ENCODE data around the gene PFN3.

PFN3 gene

DNA sequence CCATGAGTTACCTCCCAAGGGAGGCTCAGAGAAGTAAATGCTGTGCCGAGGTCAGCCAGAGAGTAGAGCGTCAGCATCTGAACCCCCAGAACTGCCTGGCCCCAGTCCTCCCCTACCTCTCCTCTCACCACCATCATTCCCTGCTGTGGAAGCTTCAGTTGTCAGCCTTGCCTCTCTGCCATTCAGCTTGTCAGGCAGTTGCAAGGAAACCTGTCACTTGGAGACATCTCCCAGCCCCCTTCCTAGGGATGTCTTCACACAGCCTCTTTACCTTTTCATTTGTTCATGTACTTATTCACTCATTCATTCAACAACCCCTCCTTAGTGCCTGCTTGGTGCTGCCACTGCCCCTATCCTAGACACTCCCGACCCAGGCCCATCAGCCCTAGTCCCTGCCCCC lies 40.6 kb downstream of the PFN3 start:
- DNase-seq (ENCODE audit: low spot score): no peak

DNA sequence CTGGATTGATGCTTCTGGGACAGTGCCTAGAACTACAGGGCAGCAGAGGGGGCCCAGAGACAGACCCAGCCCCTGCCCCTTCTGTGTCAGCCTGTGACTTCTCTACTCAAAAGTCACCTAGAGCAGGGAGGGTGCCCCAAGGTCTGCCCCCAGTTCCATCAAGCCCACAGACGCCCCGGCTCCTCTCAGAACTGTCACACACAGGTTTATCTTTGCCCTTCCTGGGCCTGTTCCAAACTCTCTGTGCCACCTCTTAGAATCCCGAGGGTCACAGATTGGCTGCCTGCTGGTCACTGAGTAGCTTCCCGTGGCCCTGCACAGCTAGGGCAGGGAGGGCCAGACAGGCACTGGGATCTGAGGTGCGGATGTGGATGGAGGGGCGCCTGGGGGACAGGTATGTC lies 41.0 kb downstream of the PFN3 start:
- no peak for DNase-seq (ENCODE audit: low spot score)

DNA sequence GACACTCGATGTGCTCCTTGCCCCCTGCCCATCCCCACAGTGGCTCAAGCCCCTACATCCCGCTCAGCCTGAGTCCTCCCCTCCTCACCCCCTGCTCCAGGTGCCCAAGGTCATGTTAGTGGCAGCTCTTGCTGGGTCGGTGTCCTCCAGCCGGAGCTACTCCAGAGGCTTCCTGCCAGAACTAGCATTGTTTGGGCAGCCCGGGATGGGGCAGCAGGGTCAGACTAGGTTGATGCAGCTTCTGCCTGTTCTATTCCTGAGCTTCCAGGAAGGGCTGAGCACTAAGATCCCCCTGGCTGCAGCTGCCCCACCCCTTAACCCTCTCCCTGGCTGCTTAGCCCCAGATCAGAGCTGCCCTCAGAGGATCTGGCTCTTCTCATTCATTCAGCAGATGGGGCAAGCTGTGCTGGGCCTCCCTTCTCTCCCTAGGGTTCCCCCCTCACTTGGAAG lies 42.1 kb downstream of the PFN3 start:
- no peak for DNase-seq (ENCODE audit: low spot score)

DNA sequence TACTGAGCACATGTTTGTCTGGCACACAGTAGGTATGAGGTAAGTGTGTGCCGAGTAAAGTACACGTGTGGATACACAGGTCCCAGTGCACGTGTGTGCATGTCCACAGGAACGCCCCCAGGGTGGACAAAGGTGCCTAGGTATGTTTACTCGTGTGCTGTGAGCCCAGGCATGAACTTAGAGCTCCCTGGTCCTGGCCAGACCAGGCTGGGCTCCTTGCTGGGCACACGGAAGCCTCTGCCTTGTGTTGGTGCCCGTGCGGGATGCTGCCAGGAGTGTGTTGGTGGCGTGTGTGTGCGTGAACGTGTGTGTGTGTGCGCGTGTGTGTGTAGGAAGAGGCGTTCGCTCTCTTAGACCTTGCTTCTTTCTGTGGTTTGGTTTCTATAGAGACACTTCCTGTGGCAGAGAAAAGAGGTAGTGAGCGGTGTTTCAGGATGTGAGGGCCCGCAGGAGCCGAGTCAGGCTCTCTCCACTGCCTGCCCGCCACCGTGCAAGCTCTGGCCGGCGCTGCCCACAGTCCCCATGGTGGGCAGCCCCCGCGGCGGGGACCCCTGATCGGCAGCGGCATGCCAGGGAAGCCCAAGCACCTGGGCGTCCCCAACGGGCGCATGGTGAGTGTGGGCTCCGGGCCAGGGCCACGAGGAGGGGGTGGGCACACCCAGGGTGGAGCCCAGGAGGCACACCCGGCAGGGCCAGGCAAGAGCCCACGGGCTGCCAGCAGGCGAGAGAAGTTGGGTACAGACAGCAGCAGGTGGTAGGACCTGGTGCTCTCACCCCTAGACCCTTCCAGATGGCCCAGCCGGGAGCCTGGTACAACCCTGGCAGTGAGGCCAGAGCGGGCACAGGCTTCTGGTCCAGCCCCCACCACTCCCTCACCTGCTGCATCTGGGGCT lies 42.8 kb downstream of the PFN3 start, which contains the start of gene RGS14:
Gene RGS14 (plus strand): TSS at position 466 of the 893 bp plus-strand sequence. CDS start 101 bp downstream, at position 567.
- DNase-seq (ENCODE audit: low spot score): no peak

DNA sequence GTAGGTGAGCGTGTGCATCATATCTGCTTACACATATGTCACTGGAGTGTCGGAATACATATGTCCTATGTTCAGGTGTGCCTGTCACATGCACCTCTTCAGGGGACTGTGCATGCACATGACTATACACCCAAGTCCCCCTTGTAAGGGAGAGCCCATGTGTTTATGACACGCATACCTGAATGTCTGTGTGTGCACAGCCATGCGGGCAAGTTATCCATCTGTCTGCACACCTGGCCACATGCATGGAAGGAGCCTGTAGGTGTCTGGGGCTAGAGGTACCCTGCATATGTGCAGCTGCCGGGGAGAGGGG lies 43.4 kb downstream of the PFN3 start:
- DNase-seq (ENCODE audit: low spot score): no peak

DNA sequence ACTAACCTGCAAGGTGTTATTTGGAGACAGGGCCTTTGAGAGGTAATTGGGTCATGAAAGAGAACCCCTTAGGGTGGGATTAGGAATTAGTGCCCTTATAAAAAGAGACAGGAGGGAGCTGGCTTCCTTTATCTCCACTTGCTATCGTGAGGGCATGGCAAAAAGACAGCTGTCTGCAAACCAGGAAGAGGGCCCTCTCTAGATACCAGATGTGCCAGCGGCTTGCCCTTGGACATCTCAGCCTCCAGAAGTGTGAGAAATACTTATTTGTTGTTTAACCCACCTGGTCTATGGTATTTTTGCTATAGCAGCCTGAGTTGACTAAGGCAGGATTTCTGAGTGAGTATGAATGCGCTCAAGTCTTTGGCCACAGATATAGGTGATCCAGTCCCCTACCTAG lies 43.7 kb downstream of the PFN3 start:
- DNase-seq (ENCODE audit: low spot score): no peak

DNA sequence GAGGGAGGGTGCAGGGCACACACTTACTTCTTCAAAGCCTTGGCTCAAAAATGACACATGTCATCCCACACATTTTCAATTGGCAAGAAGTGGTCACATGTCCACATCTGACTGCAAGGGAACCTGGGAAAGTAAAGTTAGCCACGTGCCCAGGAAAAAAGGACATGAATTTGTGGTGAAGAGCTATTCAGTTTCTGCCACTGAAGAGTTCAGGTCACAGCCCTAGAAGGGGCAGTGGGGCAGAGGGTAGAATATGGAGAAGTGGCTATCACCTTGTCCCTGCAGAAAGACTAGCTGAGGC lies 44.6 kb downstream of the PFN3 start:
- no peak for DNase-seq (ENCODE audit: low spot score)

DNA sequence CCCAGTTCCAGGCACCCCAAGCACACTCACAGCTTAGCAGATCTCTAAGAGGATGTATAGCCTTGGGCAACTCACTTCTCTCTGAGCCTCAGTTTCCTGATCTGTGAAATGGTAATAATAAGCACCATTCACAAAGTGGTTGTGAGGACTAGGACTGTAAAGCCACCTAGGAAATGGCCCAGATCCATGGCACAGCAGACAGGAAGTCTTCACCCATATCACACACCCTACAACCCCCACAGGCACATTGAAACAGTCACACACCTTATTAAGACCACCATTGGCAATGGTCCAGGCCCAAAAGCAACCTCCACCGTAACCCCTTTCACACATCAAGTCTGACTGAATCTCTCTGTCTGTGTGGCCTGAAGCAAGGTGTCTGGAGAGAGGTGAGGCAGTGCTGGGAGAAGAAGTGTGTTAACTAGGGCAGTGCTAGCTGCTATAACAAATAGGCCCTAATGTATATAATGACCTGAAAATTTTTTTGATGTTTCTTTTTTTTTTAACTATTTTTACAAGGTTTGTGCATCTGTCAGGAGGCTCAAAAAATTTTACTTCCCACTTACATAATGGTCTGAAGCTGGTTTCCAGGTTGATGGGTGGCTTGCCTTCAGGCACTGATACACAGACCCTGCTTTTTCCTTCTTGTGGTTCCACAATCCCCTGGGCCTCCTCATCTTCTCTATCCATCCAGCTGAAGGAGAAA lies 45.1 kb downstream of the PFN3 start:
- no peak for DNase-seq (ENCODE audit: low spot score)

DNA sequence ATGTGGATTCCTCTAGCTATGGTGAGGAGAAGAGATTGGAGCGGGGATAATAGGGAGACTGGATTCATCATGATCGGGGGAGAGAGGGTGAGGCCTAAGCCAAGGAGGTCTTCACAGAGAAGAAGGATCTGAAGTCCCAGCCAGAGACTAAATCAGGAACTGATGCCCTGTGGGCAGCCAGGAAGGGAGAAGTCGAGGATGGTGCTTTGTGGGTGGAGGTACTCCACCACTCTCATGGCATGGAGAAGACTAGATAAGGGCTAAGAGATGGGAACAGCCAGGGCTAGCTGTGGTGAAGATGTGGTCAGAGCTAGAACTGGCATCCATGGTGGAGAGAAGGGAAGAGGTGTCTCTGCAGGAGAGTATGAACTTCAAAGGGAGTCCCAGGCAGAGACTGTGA lies 45.8 kb downstream of the PFN3 start:
- no peak for DNase-seq (ENCODE audit: low spot score)

DNA sequence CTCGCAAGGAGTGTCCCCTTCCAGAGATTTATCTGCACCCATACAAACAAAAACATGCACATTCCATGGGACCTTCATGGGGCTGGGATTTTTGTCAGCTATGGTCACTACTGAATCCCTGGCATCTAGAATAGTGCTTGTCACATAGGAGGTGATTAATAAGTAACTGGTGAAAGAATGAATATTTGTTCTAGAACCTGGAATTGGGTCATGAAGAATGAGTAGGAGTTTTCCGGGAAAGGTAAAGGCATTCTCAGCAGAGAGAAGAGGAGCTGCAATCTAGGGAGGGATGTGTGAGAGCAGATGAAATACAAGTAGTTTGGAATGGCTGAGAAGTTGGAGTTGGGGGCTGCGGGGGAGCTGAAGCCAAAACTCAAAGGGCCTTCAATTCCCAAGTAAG lies 46.2 kb downstream of the PFN3 start:
- DNase-seq (ENCODE audit: low spot score): no peak

DNA sequence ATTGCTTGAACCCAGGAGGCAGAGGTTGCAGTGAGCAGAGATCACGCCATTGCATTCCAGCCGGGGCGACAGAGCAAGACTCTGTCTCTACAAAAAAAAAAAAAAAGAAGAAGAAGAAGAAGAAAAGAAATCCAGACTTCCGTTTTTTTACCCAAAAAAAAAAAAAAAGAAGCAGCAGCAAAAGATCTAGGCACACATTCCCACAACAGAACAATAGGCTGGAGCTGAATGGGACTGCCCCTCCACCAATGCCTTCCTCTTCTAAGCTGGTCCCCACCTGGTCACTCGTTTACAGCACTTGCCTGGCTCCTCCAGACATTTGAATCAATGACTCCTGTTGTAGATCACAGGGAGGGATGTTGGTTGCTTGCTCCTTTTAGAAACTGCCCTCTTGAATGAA lies 47.4 kb downstream of the PFN3 start:
- DNase-seq (ENCODE audit: low spot score): no peak

DNA sequence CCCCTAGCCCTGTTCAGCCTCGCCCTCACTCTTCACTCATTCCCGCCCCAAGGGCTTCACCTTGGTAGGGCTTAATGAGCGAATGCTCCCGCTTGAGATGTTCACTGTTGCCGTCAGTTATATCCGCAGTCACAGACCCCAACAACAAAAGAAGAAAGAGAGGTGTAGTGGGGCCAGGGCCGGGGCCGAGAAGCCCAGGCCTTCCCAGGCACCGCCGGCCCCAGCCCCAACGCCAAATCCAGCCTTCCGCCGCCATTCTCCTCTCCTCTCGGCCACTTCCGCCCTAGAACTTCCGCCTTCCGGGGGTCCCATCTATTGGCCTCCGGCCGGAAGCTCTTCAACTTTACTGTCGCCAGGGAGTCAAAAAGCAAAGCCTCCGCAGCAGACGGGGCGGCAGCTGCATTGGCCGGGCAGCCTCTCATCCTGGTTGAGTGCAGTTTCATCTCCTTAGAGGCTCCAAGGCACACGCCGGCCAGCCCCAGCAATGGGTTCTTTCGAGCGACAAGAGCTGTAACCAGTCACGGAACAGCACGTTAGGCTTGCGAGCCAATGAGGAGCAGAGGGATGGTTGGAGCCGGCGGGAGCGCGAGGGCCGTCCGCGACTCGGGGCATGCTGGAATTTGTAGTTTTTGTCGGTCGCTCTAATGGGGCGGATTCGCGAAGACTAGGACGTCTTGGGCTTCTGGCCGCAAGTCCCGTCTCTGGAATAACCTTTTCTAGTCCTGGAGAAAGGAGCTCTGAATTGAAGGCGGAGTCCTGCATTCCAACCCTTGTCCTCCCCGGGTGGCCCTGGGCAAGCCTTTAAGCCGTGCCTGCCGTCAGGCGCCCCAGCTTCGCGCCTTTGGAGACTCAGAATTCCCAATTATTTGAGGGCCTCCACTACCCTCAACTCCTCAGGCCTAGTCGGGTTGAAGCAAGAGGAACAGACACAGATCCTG lies 48.8 kb downstream of the PFN3 start, which contains the start of gene LMAN2:
Gene LMAN2 (minus strand): TSS at position 277 of the 938 bp plus-strand sequence. CDS start 21 bp downstream, at position 256.
- peak; percentile 98 for DNase-seq (ENCODE audit: low spot score)

DNA sequence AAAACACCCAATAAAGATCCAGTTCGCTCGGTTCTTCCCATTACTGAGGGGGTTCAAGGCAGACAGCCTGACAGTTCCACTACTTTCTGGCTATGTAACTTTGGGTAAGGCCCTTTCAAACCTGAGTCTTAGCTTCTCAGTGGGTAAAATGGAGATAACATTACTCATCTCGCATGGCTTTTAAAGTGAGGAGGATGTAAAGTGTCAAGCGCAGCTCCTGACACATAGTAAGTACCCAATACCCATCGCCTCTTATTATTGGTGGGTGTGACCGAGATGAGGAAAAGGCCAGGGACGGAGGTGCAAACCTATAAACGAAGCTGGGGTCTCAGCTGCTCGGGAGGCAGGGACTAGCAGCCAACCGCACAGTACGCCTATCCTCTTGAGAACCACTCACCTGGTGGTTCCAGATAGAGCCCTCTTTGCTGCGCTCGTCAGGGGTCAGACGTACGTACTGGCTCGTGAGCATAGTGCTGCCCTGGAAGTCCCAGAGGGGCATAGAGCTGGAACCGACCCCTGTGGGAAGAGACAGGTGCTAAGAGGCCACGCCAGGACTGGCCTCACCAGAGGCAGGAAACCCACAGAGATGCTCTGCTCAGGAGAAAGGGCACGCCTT lies 49.6 kb downstream of the PFN3 start:
- no peak for DNase-seq (ENCODE audit: low spot score)

Data from GM03348 (cell line).